ENCODE data around the gene CARS2. TPM values are rescaled to one million over a fixed set of nuclear protein-coding genes. Genes with fewer than 3 reads are reported as not detected.
A peak's percentile ranks its signal among the peaks of the same experiment; 100 is the strongest.

The CARS2 gene
- total RNA-seq, 1 experiment from 2014 or later: 177 TPM

DNA sequence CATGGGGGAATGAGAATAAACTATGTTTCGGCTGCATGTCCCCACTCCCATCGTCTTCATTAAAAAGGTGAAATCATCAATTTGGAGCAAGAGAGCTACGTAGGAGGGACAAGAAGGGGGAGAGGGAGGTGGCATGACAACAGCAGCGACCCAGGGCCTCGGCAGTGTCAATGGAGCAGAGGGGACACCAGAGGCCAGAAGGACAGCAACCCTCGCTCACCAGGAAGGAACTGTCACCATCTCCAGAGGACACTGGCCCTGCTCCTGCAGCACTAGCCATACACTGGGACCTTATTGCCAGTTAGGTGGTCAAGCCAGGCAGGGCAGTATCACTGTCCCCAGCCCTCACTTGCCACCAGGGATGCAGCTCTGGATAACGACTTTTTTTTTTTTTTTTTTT, 56.4 kb downstream of the CARS2 start:
- Histone ChIP-seq H3K9me3 (no peaks in the 10 kb centered on the region), H3K36me3 (peaks cover 24% of the 10 kb centered on the region), H3K27me3 (no peaks in the 10 kb centered on the region), H3K4me3 (no peak overlapping the region)
- DNase-seq: no peak

DNA sequence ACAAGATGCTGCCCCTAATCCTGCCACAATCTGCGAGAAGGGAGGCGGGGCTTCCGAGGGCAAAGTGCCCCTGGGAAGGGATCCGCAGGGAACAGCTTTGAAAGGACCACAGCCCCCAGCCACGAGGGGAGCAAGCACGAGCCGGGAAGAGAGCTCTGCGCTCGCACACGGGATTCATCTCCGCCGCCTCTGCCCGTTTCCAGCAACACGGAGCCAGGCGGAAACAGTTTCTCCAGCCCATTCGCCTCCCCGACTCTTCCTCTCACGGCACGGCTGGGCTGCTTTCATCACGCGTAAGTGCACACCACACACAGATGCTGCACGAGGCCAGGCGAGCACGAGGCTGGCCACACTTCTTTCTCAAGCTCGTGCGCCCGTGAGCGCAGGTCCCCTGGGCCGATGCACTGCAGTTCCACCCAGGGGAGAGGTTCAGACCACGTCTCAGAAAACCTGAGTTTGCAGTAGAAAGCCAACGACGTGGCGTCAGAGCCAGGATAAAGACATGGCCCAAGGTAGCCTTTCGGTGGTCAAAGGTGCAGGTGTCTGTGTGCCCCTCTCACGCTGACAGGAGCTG, 57.0 kb downstream of the CARS2 start:
- Histone ChIP-seq H3K27me3 (no peaks in the 10 kb centered on the region), H3K36me3 (peaks cover 30% of the 10 kb centered on the region), H3K4me3 (no peak overlapping the region), H3K9me3 (no peaks in the 10 kb centered on the region)
- DNase-seq: no peak

DNA sequence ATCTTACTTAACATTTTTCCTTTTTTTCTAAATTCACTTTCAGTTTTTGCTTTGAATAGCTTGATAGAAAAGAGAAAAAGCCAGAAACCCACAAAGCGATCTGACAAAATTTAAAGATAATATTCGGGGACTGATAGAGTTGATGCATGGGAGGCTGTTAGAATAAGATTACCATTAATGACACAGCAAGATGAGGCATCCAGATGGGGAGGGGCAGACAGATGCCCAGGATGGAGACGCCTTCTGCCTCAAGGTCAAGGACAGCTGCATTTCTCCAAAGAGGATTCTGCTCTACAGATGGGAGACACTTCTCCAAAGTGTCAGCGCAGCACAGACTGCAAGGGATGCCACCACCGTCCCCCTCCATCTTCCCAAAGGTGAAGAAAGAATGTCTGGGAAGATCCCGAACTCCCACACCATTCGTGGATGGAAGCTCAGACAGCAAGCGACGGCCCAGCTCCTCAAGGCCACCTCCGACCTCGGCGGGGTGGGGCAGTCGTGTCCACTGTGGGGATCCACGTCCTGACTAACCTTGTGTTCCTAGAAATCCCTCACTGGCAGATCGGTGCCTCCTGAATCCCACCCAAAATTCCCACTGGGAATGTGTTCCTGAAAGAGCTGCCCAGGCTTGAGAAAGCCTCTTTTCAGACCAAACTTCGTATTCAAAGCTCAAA, 57.6 kb downstream of the CARS2 start:
- no peaks in the 10 kb centered on the region for H3K9me3 ChIP-seq

DNA sequence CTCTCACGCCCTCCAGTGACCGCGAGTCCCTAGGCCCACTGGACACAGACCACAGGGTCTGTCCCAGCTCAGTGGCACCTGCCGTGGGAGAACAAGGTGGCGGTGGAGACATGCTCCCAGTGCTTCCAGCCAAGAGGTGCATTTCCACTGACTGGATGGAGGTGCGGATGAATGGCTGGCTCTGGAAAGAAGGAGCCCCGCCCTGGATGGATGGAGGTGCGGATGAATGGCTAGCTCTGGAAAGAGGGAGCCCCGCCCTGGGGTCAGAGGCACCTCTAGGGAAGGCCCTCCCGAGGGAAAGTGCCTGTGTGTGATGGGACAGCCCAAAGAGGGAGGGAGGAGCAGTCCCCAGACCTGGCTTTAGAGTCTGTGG, 58.6 kb downstream of the CARS2 start:
- Histone ChIP-seq H3K9me3 (no peaks in the 10 kb centered on the region), H3K36me3 (peaks cover 46% of the 10 kb centered on the region), H3K4me3 (no peak overlapping the region), H3K27me3 (no peaks in the 10 kb centered on the region)
- no peak for DNase-seq

More for the DNA sequence above, 57.6 kb downstream of the CARS2 start:
- no peaks in the 10 kb centered on the region for H3K27me3 ChIP-seq
- no peak for DNase-seq
- H3K36me3 ChIP-seq: peaks cover 37% of the 10 kb centered on the region
- H3K4me3 ChIP-seq: no peak overlapping the region

DNA sequence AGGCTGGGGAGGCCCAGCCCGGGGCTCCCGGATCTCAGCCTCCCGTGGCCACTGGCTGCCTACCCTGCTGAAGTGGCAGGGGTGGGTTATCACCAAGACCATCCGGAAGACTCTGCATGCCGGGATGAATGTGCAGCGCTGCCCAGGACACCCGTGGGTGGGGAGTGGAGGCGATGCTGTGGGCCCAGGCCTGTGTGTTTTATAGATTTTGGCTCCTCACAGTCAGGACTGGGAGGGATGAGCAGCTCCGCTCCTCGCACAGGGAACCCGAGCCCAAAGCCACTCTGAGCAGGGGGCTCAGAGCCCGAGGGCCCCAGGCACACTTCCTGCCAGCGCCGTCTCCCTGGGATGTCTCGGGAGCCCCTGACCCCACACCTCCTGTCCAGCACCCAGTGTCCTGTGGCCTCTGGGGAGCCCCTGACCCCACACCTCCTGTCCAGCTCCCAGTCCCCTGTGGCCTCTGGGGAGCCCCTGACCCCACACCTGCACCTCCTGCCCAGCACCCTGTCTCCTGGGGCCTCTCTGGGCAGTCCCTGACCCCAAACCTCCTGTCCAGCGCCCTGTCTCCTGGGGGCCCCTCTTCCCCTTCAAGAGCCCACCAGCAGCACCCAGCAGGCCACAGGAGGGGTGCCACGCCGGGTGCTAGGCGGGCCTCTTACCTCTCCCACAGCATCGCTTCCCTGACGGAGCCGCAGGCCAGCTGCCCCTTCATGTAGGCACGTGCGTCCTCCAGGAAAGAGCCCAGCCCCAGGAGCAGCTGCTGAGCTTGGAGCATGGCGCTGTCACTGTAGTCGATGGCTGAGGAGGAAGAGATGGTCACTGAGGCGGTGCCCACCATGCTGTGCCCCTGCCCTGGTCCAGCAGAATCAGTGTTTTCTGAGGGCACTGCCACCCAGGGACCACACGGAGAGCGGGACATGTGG, 59.2 kb downstream of the CARS2 start:
- DNase-seq: no peak

DNA sequence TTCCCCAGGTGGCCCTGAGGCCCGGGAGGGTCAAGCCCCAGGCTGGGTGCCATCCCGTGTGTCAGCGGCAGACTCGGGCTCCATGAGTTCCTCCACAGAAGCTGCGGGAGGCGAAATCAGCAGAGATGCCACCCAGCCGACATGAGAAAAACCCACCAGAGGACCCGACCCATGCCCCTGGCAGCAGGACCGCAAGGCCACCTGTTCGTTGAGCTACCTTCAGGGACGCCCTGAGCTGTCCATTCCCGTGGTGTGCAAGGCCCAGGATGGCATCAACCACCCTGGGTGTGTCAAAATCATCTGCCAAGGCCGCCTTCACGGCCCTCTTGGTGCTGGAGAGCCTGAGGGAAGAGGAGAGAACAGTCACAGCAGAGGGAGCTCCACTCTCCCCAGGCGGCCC, 60.2 kb downstream of the CARS2 start:
- Histone ChIP-seq H3K9me3 (no peaks in the 10 kb centered on the region), H3K36me3 (peaks cover 50% of the 10 kb centered on the region), H3K4me3 (no peak overlapping the region), H3K27me3 (no peaks in the 10 kb centered on the region)
- no peak for DNase-seq

More for the DNA sequence above, 59.2 kb downstream of the CARS2 start:
- Histone ChIP-seq H3K4me3 (no peak overlapping the region), H3K27me3 (no peaks in the 10 kb centered on the region), H3K9me3 (no peaks in the 10 kb centered on the region), H3K36me3 (peaks cover 52% of the 10 kb centered on the region)

DNA sequence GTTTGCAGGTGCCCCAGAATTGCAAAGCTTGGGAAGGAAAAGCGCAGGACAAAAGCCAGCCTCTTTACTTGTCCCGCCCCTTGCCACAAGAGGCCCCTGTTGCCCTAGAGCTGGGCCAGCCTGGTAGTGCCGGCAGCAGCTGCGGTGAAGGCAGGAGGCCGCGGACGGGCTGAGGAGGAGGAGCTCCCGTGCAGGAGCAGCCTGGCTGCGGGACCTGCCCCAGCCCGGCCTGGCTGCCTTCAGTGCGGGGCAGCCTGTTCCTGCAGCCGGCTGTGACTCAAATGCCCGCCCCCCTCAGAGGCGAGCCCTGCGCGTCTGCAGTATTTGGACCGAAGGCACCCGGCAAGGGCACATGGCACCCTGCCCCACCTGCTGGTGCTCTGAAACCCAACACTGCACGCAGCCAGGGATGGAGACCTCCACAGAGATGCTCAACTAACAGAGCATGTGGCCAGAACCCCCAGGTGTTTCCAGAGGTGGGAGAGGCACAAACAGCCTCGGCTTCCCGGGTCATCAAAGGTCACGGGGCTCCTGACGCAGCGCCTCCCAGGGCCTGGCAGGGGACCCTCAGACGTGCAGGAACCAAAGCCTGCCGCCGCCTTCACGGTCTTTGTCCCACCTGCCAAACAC, 60.9 kb downstream of the CARS2 start:
- no peaks in the 10 kb centered on the region for H3K9me3 ChIP-seq
- H3K4me3 ChIP-seq: no peak overlapping the region
- peaks cover 50% of the 10 kb centered on the region for H3K36me3 ChIP-seq
- H3K27me3 ChIP-seq: no peaks in the 10 kb centered on the region
- DNase-seq: peak; percentile 29

DNA sequence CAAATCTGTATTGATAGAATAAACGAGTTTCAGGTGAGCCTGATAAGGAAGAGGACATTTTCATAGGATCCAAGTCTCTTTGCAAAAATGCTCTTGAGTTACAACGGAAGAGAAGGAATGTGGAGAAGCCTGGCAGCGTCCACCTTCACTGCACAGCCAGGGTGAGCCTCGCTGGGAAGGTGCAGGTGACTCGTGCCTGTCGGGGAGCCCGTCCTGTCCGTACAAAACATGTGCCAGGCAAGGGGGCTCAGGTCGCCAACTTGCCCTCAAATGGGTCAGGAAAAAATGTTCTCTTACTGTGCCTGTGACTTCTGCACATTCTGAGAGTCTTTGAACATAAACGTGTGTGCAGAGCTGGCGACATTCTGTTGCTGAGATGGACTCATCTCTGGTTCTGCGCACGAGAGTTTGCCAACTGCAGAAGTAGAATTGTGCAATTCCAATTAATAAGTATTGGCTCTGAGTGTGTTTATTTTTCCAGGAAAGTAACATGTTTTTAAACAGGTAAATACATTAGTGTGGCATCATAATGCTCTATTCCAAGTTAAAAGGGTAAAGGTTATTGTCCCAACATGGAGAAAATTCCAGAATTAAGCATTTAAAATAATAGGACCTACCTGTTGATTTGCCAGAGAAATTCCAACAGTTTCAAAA, 62.0 kb downstream of the CARS2 start:
- H3K36me3 ChIP-seq: peaks cover 50% of the 10 kb centered on the region
- H3K4me3 ChIP-seq: no peak overlapping the region
- no peak for DNase-seq
- no peaks in the 10 kb centered on the region for H3K27me3 ChIP-seq
- H3K9me3 ChIP-seq: no peaks in the 10 kb centered on the region

DNA sequence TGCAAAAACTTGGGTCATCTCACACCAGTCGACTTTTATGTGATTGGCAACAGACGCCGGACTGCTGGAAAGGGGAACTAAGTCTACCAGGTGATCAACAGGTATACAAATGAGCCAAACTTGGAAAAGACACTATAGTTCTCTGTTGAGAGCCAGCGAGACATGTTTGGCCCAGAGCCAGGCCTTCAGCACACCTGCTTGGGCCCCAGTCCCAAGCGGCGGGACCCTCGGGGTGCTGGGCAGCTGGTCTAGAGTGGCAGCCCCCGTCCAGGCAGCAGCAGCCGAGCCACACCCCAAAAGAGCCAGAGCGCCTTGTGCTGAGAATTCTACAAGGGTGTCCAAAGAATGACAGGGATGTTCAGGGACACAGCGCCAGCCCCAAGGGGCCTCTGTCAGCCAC, 62.6 kb downstream of the CARS2 start:
- H3K36me3 ChIP-seq: peaks cover 55% of the 10 kb centered on the region
- H3K9me3 ChIP-seq: no peaks in the 10 kb centered on the region
- H3K27me3 ChIP-seq: no peaks in the 10 kb centered on the region

DNA sequence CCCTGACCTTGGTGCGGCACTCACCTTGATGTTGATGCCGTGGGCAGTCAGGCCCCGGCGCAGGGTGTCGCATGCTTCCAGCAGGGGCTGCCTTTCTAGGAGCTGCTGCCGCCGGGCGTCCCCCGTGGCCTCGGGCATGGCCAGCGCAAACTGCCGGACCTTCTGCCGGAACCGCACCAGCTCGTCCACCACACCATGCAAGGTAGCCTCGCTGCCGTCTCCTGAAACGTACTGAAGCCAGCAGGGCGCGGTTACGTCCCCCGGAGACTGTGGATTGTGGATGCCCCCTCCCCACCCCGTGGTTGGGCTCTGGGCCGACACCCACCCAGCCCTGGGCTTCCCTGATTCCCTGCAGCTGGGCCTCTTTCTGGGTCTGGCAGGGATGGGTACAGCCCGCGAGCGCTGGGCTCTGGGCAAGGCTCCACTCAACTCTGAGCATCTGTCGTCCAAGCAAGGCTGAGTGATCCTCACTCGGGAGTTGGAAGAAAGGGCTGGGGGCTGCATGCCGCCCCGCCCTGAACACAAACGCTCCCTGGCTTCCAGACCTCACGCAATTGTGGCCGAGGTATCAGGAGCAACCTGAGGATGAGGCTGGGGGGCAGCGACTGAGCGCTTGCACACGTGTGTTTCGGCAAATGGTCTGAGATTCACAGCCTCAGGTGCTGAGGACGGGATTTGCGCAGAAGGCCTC, 63.5 kb downstream of the CARS2 start:
- Histone ChIP-seq H3K9me3 (no peaks in the 10 kb centered on the region), H3K27me3 (no peaks in the 10 kb centered on the region), H3K36me3 (peaks cover 57% of the 10 kb centered on the region), H3K4me3 (no peak overlapping the region)
- no peak for DNase-seq

More for the DNA sequence above, 62.6 kb downstream of the CARS2 start:
- H3K4me3 ChIP-seq: no peak overlapping the region
- DNase-seq: no peak

DNA sequence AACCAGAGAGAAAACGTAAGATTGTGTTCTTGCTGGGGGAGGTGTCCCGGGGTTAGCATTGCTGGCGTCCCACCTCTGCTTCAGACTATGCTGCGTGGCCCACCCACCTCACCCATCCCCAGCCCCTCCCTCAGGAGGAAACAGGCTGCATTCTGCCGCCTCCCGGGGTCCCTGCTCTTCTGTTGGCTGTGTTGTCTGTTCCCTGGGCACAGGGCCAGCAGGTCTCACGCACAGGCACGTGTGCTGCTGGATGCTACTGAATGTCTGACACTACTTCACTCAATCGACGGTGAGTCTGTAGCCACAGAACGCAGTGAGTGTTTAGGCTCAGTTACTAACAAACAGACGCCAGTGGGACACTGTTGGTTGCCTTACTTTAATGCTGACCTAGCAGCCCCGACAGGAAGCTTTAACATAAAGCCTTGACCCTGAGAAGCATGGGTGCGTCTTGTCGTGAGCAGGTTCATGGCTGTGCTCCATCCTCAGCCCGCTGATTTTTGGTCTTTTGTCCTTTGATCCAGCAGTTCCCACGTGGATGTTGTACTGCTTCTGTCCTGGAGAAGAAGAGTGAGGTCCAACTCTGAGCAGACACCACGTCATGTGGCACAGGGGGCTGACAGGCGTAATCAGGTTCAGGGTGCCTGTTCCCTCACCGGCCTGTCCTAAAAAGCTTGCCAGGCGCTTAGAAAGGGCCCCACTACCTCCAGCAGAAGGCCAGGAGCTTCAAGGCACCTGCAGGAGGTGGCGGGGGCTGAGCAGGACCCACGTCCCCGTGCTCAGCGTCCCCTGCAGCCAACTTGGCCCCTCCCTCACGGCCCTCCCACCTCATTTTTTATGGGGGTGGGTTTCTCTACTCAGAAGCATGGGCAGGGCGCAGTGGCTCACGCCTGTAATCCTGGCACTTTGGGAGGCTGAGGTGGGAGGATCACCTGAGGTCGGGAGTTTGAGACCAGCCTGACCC, 64.6 kb downstream of the CARS2 start:
- H3K27me3 ChIP-seq: no peaks in the 10 kb centered on the region
- H3K9me3 ChIP-seq: no peaks in the 10 kb centered on the region
- DNase-seq: no peak
- no peak overlapping the region for H3K4me3 ChIP-seq
- peaks cover 68% of the 10 kb centered on the region for H3K36me3 ChIP-seq

DNA sequence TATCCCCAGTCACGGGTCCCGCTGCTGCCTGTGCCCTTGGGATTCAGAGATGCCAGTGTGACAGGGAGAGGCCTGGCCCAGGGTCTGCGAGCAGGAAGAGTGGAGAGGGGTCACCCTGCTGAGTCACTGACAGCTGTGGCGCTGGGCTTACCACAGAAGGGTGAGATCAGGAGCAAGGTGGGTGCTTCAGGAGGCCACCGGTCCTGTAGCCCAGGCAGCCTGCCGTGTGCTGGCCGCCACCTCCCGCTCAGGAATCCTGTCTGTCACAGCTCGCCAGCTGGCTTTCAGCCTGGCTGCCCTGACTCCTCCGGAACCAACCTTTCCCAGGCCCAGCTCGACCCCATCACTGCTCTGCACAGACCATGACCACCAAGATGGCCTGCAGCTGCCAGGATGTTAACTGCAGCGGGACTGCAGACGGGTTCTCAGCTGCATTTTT, 65.3 kb downstream of the CARS2 start:
- Histone ChIP-seq H3K27me3 (no peaks in the 10 kb centered on the region), H3K9me3 (no peaks in the 10 kb centered on the region), H3K4me3 (no peak overlapping the region), H3K36me3 (peaks cover 74% of the 10 kb centered on the region)
- no peak for DNase-seq

DNA sequence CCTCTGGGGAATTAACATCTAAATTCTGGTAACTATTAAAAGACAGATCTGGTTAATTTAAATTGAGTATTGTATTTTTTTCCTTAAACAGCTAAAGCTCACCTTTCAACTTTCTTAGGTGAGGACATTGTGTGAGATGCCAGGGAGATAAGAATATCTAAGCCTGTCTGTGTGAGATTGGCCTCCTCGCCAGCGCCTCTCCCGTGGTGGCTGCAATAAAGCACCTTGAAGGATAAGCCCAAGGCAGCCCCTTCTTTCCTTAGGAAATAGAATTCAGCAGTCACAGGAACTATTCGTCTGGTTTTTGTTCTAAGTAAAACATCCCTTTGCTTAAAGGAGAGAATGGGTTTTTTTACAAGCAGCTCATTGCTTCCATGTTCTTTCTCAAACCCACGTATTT, 66.0 kb downstream of the CARS2 start:
- Histone ChIP-seq H3K36me3 (peaks cover 74% of the 10 kb centered on the region), H3K4me3 (no peak overlapping the region), H3K27me3 (no peaks in the 10 kb centered on the region), H3K9me3 (no peaks in the 10 kb centered on the region)
- no peak for DNase-seq

DNA sequence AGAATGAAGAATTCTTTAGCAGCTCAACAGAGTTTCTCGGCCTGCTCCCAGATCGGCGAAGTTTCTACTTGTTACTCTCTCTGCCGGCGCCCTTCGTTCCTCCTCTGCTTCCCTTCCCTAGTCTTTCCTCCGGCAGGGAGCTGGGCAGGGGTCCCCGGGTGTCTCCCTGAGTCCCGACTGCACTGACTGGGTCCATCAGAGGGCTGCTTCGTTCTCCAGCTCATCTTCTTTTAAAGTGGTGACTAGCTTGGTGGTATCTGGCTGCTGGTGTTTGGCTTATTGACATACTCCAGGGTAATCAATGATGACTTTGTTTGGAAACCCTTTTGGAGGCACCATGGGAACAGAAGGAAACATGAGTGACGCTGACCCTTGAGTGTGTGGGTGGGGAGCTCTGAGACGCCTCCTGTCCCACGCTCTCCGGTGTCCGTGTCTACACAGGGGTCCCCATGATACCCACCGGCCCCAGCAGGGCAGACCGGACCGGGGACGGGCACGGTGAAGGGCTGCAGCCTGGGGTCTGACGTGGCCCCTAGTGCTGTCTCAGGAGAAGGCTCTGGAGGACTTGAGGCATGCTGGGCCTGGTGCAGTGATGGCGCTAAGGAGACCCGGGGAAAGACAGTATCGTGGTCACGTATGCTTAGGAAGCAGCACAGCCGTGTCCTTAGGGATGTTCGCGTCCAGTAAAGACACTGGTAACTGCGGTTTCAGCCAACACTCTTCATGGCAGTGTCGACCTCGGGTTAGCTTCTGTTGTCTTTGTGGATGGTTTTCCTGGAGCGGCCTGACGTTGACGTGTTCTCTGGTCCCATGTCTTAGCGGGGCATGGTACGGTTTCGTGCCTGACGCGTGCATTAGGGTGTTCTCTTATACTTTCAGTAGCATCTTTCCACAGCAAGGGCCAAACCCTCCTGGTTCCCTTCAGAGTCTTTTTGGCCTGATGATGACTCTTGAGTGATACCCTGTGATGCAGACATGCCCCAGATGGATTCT, 66.8 kb downstream of the CARS2 start:
- no peak overlapping the region for H3K4me3 ChIP-seq
- no peaks in the 10 kb centered on the region for H3K27me3 ChIP-seq
- DNase-seq: no peak
- H3K36me3 ChIP-seq: peaks cover 76% of the 10 kb centered on the region
- H3K9me3 ChIP-seq: no peaks in the 10 kb centered on the region
